Kasumi-1 (cell line): ENCODE data around the gene RHOG.
A peak's percentile ranks its signal among the peaks of the same experiment; 100 is the strongest.
"Not testable (repeated sequence)": the region's sequence is repeated elsewhere in the genome, so short reads cannot be mapped to it uniquely, and the experiment has no call there.

Experiments used
- DNase-seq, 2 experiments: peaks; one replicate each; lab custom pipeline; 2025; lab: John Stamatoyannopoulos, UW

RHOG gene

DNA sequence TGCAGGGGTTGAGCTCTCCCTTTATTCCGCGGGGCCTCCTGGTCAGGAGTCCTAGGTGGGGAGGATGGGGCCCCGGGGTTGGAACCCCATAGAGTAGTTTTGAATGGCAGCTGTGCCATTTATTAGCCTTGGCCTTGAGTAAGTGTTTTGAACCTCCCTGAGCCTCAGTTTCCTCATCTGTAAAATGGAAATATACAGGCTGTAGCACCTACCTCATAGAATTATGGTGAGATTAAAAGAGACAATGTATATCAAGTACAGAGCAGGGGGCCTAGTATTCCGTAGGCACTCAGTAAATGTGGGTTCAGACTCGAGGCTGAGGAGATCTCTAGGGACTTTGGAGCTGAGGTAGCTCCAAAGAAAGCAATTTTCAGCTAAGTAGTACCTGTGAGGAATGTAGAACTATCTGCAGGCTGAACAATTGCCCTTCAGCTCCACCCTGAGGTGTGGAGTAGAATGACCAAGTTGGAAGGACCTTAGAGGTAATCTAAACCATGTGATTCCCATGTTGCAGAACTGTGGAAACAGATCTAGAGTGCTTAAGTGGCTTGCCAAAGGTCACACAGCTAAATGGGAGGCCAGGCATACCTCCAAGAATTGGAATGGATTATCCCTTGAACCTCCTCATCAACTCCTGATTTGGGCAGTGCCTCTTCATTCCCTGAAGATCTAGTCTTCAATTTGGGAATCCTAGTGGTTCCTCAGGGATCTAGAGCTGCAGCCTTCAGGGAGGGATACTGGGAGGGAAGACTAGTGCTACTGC is 31.7 kb downstream of the RHOG start:
- peak; percentile 74 to 77 for DNase-seq

DNA sequence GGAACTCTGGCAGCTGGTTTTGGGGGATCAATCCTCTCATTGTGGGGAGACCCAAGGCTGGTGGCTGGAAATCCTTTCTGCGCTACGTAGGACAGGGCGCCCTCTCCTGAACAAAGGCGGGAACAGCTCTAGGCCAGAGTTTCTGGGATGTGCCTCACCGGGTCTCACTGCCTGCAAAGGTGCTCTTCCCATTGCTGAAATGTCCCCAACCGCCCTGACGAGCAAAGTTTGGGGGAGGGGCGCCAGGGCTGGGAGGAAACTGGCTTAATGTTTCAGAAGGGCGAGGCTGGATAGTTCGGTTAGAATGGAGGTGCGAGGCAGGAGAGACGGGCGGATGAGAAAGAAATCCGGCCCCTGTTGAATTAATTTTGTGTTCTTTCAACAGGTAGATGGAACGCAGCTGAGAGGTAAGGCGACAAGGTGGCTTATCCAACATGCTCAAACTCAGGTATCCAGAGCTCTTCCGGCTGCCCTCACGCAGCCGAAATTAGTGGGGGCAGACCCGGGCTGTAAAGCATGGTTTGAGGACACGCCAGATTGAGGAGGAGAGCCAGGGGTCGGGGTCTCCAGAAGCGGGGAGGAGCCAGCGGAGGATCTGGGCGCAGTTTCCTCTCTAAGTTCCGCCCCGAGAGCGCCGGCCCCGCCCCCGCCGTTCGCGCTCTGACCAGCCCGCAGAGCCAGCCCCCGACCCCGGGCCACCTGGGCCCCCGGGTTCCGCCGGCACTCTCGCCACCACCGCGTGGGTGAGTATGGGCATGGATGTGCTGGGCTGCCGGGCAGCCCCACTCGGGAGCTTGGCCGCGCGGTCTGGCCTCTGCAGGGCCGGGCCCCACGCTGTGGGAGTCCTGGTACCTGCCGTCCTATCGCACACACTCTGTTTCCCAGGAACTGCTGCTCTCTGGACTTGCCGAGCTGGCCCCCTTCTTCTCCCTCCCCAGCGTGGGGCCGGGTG is 32.6 kb downstream of the RHOG start, which contains the start of gene PGAP2:
PGAP2 (plus strand) TSS at position 652 of the 952 bp plus-strand sequence. CDS start 2,700 bp downstream, outside the sequence.
- peak; percentile 73 to 74 for DNase-seq

DNA sequence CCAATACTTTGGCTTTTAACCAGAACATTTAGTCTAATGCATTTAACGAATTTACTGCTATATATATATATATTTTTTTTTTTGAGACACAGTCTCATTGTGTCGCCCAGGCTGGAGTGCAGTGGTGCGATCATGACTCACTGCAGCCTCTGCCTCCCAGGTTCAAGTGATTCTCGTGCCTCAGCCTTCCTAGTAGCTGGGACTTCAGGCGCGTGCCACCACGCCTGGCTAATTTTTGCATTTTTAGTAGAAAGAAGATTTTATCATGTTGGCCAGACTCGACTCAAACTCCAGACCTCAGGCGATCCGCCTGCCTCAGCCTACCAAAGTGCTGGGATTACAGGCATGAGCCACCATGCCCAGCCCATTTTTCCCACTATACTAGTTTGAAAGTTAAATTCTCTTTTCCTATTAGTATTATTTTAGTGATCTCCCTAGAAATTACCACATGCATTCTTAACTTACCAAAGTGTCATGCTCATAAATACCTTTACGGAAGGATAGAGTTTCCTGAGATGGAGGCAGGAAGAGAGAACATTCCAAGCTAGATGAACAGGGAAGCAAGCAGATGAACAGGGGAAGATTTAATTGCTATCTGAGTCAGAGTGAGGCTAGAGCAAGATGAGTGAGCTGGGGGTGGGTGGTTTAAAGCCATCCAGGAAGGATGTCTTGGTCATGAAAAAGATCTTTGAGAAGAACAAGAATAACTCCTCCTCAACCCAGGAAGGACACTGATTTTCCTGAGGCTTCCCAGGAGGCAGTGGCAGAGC is 36.8 kb downstream of the RHOG start:
- DNase-seq, result no peak

DNA sequence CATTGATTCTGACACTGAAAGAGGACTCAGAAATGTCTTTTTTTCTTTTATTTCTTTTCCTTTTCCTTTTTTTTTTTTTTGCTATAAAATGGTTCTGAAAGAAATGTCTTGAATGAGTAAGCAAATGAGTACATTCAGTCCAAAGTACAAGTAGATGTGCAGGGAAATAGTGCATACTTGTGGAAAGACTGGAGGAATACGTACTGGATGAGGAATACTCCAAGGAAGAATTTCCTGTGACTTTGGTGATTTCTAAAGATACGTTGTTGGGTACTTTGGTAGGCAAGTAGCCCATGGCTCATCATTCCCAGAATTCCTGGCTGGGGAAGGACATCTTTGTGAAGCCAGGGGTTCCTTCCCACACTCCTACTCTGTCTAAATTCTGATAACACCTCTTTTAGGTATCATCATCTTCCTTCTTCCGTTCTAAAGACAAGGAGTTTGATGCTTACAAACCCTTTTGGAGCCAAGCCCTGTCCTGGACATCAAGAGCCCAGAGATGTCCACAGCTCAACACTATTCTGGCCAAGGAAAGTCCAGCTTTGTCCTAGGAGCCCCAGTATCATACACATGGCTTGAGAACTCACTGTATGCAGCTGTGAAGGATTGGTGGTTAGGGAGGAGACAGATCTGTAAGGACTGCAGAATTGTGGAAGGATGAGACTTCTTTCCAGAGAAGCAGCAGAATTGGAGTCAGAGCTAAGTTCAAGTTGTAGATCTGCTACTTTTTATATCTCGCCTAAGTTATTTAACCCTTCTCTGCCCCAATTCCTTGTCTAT is 38.6 kb downstream of the RHOG start:
- no peak for DNase-seq

DNA sequence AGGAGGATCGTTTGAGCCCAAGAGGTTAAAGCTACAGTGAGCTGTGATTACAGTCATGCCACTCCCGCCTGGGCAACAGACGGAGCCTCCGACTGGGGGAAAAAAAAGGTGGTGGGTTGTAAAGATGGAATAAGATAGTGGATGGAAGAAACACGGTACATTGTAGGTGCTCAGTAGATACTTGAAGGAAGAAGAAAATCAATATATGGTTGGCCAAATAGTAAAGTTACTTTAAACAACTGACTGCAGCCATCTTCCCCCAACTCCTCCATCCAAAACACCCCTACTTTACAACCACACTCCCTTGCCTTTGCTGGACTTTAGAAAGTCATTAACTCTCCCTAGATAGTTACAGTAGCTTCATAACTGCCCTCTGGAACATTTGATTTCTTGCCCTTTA is 40.9 kb downstream of the RHOG start:
- DNase-seq, result no peak

DNA sequence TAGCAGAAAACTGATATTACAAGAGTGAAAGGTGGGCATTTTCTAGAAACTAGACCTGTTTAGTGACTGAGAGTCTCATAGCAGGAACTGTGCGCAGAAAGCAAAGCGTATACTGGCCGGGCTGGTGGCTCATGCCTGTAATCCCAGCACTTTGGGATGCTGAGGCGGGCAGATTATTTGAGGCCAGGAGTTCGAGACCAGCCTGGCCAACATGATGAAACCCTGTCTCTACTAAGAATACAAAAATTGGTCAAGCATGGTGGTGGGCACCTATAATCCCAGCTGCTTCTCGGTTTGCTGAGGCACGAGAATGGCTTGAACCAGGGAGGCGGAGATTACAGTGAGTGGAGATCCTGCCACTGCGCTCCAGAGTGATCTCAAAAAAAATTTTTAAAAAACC is 41.6 kb downstream of the RHOG start:
- DNase-seq, result no peak

DNA sequence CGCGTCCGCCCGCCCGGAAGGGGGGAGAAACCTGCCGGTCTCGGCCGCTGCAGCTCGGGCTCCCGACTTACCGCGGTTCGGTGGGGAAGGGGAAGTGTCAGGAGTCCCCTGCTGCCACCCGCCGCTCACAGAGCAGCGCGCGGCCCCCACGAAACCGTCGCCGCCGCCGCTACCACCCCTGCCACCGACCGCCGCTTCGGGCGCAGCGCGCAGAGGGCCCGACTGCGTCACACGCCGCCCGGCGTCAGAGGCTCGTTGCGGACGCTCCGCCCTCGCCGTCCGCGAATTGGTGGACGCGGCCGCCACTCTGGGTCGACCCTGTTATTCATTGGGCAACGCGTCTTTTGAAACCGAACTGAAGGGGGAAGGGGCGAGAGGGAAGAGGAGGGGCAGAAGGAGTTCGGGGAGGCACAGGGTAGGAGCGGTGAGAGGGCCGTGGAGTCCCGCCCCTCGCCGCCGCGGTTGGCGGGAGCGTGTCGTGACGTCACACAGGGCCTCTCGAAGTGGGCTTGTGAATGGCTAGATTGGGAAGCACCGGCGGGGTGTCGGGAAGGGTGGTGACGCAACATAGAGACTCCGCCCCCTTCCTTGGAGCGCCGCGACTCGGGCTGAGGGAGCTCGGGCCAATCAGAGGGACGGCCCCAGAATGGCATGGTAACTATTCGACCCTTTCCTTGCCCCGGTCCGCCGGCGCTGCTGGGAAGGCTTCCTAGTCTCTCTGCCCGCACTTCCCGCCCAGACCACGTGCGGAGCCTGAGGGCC is 43.2 kb downstream of the RHOG start, which contains the start of gene NUP98:
NUP98 (minus strand) TSS at position 226 of the 762 bp plus-strand sequence. CDS start 15,437 bp downstream, outside the sequence.
- DNase-seq, result peak; percentile 99 to 100

DNA sequence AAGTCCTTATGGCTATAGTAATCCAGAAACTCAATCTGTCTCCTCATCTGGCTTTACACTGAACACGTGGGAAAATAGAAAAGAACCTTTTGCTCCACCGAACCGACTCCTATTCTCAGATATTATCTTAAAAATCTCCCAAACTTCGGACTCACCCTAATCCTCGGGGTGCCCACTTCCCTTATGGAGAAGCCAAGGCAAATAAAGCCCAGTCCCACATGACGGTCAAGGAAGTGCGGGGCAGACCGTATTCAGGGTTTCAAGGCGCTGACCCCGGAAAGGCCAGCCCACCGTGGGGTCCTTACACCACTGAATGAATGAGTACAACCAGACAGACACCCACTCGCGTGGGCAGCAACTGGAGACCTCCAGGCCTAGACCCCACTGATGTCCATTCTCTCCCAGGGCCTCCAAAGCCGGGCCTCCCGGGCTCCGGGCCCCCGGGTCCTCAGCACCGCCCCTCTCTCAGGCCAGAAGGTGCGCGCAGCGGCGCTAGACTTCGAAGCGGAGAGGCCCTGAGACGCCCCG is 43.9 kb downstream of the RHOG start:
- no peak for DNase-seq

DNA sequence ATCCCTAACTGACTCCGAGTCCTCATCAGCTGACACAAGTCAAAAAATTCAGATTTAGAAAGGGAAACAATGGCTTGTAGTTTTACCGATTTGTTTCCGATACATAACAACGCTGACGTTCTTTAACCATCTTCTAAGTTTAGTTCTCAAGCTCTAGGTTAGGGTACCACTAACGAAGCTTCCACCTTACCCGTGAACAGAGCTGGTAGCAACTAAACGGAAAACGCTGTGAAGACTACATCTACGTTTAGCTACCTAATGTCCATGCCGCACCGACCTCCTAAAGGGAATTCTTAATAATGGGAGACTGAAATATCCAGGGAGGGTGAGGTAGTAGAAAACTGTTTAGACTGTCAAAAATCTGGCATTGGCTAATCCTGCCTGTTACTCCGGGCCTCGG is 44.4 kb downstream of the RHOG start:
- no peak for DNase-seq

DNA sequence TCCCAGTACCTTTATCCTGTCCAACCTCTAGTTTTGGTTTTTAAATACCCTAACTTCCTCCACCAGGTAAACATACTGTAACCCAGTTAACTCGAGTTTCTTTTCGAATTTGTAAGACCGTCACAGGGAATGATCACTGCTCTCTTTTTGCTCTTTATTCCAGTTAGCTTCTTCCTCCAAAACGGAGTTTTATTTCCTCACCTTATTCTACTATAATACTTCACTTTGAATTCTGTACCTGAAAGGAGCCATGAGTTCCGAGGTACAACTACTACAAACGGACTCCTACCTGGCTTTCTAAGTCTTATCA is 44.8 kb downstream of the RHOG start:
- no peak for DNase-seq

DNA sequence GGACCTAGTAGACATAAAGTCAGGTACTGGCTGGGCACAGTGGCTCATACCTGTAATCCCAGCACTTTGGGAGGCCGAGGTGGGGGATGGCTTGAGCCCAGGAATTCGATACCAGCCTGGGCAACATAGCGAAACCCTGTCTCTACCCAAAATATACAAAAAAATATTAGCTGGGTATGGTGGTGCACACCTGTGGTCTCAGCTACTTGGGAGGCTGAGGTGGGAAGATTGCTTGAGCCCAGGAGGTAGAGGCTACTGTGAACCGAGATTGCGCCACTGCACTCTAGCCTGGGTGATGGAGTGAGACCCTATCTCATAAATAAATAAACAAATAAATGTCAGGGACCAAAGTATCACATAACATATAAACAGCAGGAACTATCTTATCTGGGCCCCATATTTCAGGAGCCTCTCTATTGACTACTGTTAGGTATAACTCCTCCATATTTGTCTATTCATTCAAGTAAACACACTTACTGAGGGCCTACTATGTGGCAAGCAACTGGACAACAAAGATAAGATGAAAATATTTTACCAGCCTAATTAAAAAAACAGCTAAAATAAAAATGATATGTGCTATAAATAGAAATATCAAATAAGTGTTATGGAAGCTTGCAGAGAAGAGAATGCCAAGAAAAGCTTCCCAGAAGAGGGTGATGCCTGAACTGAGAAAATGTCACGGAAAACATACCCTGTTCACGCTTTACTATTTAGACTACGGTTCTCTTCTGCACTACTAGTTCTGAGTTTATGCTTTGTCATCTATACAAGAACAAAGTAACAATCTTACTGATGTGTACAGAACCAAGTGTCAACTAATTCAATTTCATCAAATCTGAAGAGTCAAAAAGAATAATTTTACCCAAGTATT is 45.4 kb downstream of the RHOG start:
- DNase-seq, result no peak

DNA sequence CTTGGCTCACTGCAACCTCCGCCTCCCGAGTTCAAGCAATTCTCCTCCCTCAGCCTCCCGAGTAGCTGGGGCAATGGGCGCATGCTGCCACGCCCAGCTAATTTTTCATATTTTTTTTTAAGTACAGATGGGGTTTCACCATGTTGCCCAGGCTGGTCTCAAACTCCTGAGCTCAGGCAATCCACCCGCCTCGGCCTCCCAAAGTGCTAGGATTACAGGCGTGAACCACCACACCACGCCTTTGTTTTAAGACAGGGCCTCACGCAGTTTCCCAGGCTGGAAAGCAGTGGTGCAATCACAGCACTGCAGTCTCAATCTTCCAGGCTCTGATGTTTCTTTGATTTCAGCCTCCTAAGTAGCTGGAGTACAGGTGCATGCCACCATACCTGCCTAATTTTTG is 46.4 kb downstream of the RHOG start:
- not testable (repeated sequence) for DNase-seq

DNA sequence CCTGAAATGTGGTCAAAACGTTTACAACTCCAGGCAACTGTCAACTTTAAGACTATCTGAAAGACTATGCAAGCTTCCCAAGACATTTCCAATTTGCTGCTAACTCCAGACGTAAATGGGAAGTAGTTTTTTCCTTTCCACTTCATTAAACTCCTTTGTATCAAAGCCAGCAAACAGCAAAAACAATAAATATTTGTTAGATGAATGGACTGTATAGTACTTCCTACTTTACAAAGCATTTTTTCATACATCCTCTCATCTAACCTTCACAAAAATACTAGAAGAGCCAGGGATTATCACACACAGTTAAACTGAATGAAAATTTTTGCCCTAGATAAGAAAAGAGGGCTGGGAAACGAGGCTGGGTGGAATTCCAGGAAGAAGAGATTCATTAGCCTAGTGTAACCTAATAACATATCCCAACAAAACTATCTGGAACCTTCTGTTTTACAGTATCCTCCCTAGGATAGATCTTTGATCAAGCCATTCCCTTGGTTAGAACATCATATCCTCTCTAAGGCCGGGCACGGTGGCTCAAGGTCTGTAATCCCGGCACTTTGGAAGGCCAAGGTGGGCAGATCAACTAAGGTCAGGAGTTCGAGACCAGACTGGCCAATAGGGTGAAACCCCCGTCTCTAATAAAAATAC is 53.9 kb downstream of the RHOG start:
- no peak for DNase-seq

DNA sequence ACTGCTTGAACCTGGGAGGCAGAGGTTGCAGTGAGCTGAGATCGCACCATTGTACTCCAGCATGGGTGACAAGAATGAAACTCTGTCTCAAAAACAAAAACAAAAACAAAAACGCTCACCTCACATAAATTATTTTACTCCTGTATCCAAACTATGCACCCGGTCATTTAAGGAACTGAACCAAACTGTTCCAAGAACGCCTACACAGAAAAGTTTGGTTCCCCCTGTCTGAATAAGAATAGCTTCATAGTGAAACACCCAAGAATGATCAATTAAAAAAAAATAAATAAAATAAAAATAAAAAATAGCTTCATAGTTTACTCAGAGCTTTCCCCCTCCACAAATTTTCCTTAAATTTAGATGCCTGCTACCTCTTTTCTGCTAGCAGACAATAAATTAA is 57.1 kb downstream of the RHOG start:
- DNase-seq, result no peak

DNA sequence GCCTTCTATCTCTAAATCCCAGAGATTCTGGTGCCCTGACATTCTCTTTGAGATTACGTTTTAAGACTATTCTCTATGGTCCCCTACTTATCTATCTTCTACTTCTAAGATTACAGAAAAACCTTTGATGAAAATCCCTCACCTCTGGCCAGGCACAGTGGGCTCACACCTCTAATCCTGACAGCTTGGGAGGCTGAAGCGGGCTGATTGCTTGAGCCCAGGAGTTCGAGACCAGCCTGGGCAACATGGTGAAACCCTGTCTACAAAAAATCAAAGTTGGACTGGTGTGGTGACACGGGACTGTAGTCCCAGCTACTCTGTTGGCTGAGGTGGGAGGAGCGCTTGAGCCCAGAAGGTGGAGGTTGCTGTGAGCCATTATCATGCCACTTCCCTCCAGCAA is 57.8 kb downstream of the RHOG start:
- no peak for DNase-seq

DNA sequence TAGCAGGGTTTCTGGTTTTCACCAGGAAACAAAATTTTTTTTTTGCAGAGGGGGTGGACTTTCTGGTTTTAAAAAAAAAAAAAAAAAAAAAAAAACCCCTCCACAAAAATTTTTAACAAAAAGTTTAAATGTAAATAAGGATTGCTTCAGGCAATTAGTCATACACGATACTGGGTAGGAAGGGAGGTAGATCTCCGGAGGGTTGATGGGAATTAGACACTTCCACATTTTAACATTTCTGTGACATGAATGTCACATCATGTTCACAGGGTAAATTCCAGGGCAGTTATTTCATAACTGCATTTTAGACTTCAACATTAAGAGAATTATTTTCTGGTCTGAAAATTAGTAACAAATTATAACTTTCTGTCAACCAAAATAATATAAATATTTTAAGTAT is 59.3 kb downstream of the RHOG start:
- DNase-seq, result peak; percentile 56 to 64
